Measurements from ENCODE around the gene PHEX.

PHEX gene

GRCh38 chrX:22206781-22207180, 174.7 kb downstream of the PHEX start:
- no peak for DNase-seq (ENCODE audit: low read depth)
- no peak for TF ChIP-seq MYC (IDR thresholded peaks at IDR 0.05; ENCODE audit: low read depth, low read length)
- no peak for TF ChIP-seq MAX (IDR thresholded peaks at IDR 0.05; ENCODE audit: low read depth, low read length)
- TF ChIP-seq CTCF (IDR thresholded peaks at IDR 0.05; ENCODE audit: low read depth, low read length) = no peak
- TF ChIP-seq POLR2A (IDR thresholded peaks at IDR 0.05; ENCODE audit: extremely low read depth, insufficient read length) = no peak
- H3K4me3 ChIP-seq (ENCODE audit: low read depth, low read length) = no peak overlapping the region

- DNase-seq (ENCODE audit: low read depth) = no peak
- H3K4me3 ChIP-seq (ENCODE audit: low read depth, low read length) = no peak overlapping the region
- no peak for TF ChIP-seq MAX (IDR thresholded peaks at IDR 0.05; ENCODE audit: low read depth, low read length)
- TF ChIP-seq POLR2A (IDR thresholded peaks at IDR 0.05; ENCODE audit: extremely low read depth, insufficient read length) = no peak
- no peak for TF ChIP-seq CTCF (IDR thresholded peaks at IDR 0.05; ENCODE audit: low read depth, low read length)
- TF ChIP-seq MYC (IDR thresholded peaks at IDR 0.05; ENCODE audit: low read depth, low read length) = no peak
These were observed 188.8 kb downstream of the PHEX start for GRCh38 chrX:22220941-22221340.

- DNase-seq (ENCODE audit: low read depth) = no peak
- no peak overlapping the region for H3K4me3 ChIP-seq (ENCODE audit: low read depth, low read length)
- no peak for TF ChIP-seq MAX (IDR thresholded peaks at IDR 0.05; ENCODE audit: low read depth, low read length)
These were observed 202.3 kb downstream of the PHEX start for GRCh38 chrX:22234380-22234779.

- TF ChIP-seq MYC (IDR thresholded peaks at IDR 0.05; ENCODE audit: low read depth, low read length) = no peak
- no peak for TF ChIP-seq CTCF (IDR thresholded peaks at IDR 0.05; ENCODE audit: low read depth, low read length)
- TF ChIP-seq MAX (IDR thresholded peaks at IDR 0.05; ENCODE audit: low read depth, low read length) = no peak
- TF ChIP-seq POLR2A (IDR thresholded peaks at IDR 0.05; ENCODE audit: extremely low read depth, insufficient read length) = no peak
- H3K4me3 ChIP-seq (ENCODE audit: low read depth, low read length) = no peak overlapping the region
- no peak for DNase-seq (ENCODE audit: low read depth)
These were observed 205.4 kb downstream of the PHEX start for GRCh38 chrX:22237479-22237878.

- no peak overlapping the region for H3K4me3 ChIP-seq (ENCODE audit: low read depth, low read length)
- DNase-seq (ENCODE audit: low read depth) = no peak
- TF ChIP-seq CTCF (IDR thresholded peaks at IDR 0.05; ENCODE audit: low read depth, low read length) (no peak), MYC (IDR thresholded peaks at IDR 0.05; ENCODE audit: low read depth, low read length) (no peak), MAX (IDR thresholded peaks at IDR 0.05; ENCODE audit: low read depth, low read length) (no peak), POLR2A (IDR thresholded peaks at IDR 0.05; ENCODE audit: extremely low read depth, insufficient read length) (no peak)
These were observed 214.5 kb downstream of the PHEX start for GRCh38 chrX:22246620-22247019.

- TF ChIP-seq MYC (IDR thresholded peaks at IDR 0.05; ENCODE audit: low read depth, low read length) = no peak
- TF ChIP-seq MAX (IDR thresholded peaks at IDR 0.05; ENCODE audit: low read depth, low read length) = no peak
- no peak for TF ChIP-seq POLR2A (IDR thresholded peaks at IDR 0.05; ENCODE audit: extremely low read depth, insufficient read length)
- no peak for TF ChIP-seq CTCF (IDR thresholded peaks at IDR 0.05; ENCODE audit: low read depth, low read length)
- no peak for DNase-seq (ENCODE audit: low read depth)
- no peak overlapping the region for H3K4me3 ChIP-seq (ENCODE audit: low read depth, low read length)
These were observed 215.0 kb downstream of the PHEX start for GRCh38 chrX:22247169-22247568.

All from NB4 (cell line).